HG02571 (cell line): Measurements from ENCODE around the gene NKD2.
"Not testable (repeated sequence)": the region's sequence is repeated elsewhere in the genome, so short reads cannot be mapped to it uniquely, and the experiment has no call there.

ENCODE experiments used
- ATAC-seq: cut with Tn5 transposase; IDR thresholded peaks from one replicate; pipeline ENCODE4 v1.9.1; 2021; ENCODE audit warnings: mild to moderate bottlenecking, moderate library complexity; ENCODE audit not compliant: unreplicated experiment

NKD2 gene

GRCh38 chr5:1012900-1013237 lies 4.3 kb downstream of the NKD2 start:
- no peak for ATAC-seq

DNA sequence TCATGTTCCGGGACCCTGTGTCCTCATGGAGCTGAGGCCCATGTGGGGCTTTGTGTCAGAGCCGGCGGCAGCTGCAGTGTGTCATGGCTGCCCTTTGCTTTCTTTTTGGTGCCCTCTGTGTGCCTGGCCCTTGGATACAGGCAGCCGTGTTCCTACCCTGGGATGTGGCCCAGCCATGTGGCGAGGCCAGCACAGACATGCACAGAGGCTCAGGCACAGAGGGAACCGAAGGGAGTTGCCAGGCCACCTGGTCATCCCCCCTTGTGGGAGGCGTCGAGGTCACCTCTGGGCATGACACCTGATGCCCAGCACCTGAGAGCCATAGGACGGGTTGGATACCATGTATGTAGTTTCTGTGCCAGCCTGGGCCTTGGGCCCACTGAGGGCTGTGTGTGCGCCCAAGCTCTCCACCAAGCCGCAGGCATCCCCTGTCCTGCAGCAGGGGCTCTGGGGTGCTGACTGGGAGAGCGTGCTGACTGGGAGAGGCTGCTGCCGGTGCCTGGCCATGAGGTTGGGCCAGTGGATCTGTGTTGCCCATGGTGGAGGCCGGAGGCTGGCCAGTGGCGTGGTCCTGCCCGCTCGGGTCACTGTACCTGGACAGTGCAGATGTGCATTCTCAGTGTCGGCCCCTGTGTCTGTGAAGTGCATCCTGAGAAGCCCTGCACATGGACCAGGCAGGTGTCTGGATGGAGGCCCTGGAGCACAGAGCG lies 4.8 kb downstream of the NKD2 start:
- no peak for ATAC-seq

GRCh38 chr5:1013948-1014301 lies 5.3 kb downstream of the NKD2 start:
- ATAC-seq = no peak

GRCh38 chr5:1014346-1014745 lies 5.7 kb downstream of the NKD2 start:
- ATAC-seq = no peak

DNA sequence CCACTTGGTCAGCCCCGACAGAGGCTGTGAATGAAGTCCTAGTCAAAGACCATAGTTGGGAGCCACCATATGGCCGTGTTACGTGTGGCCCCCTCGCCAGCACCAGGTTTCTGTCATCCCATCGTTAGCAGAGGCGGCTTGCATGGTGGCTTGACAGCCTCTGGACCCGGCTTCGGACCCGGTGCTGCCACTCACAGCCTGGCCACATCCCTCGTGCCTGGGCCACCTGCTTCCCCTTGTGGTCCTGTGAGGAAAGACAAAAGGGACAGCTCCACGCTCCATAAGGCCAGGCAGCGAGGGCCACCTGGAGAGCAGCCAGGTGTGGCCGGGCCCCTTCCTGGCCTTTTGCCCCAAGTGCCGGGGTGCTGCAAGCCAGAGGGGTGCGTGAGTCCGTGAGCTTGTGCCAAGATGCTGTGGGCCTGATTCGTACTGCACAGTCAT lies 6.2 kb downstream of the NKD2 start:
- ATAC-seq = no peak

- no peak for ATAC-seq
Observed at GRCh38 chr5:1015507-1015906, 6.9 kb downstream of the NKD2 start.

DNA sequence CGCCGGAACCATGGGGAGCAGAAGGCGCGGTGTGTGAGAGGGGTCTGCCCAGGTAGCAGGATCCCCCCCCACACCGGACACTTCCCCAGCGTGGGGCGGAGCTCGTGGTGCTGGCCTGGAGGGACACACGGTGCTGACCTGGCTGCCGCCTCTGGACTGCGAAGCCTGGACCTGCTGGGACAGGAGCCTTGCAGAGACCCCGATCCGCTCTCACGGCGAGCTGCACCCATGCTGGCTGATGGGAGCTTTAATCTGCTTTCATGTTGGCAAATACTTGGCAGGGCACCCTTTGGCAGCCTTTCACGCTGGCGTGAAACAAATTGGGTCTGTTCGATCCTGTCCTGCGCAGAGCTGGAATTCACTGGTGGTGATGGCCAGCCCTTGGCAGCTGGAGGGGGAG lies 7.4 kb downstream of the NKD2 start:
- no peak for ATAC-seq

DNA sequence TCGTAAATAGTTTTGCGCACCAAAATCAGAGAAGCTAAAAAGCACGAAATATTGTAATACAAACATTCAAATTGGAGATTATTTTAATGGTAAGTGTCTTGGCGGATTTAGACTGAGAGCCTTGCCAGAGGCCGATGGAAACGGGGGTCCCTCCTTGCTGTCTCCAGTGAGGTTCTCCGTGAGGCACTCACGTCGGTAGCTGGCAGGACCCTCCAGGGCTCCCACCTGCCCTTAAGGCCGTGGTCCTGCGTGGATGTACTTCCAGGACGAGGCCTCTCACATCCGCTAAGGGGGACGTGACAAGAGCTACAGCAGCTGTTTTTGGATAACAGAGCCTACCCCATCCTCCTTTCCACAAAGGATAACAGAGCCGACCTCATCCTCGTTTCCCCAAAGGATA lies 7.9 kb downstream of the NKD2 start:
- no peak for ATAC-seq

GRCh38 chr5:1017056-1017455 lies 8.5 kb downstream of the NKD2 start:
- ATAC-seq = no peak

GRCh38 chr5:1017691-1018455 lies 9.3 kb downstream of the NKD2 start:
- ATAC-seq = no peak

DNA sequence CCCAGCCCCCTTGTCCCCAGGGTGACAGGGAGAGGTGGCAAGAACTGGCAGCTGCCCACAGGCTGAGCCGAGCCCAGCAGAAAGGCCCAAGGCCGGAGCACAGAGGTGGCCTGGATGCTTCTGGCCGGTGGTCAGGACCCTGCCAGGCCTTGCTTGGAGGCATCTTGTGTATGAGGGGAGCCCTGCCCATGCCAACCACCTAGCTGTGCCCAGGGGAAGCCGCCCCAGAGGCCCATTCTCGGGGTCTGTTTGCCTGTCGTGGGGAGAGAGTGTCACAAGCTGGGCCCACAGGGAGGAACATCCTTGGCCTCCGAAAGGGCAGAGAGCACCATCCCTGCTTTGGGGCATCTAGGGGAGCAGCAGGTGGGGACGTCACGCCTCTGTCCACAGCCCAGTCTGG lies 10.0 kb downstream of the NKD2 start:
- ATAC-seq = no peak

- no peak for ATAC-seq
Observed at GRCh38 chr5:1019001-1019905, 10.7 kb downstream of the NKD2 start.

DNA sequence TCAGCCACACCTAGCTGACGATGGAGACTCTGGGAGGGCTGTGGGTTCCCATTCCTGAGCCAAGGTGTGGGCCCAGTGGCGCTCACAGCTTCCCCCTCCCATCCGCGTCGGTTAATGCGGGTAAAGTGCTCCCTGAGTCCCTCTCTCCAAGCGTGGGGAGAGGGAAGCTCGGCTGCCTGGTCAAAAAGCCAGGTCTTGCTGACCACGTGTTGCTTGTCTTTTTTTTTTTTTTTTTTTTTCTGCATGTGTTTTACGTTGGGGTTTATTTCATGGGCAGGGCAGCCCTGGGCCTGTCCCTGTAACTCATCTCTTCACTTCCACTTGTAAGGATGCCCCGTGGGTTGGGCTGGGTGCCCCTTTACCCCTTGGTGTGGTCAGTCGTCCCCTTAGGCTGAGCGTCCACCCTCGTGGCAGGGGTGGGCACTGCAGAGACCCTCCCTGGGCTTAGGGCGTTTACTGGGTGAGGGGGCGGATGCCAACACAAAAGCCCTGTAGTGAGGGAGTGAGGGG lies 11.9 kb downstream of the NKD2 start:
- no peak for ATAC-seq

DNA sequence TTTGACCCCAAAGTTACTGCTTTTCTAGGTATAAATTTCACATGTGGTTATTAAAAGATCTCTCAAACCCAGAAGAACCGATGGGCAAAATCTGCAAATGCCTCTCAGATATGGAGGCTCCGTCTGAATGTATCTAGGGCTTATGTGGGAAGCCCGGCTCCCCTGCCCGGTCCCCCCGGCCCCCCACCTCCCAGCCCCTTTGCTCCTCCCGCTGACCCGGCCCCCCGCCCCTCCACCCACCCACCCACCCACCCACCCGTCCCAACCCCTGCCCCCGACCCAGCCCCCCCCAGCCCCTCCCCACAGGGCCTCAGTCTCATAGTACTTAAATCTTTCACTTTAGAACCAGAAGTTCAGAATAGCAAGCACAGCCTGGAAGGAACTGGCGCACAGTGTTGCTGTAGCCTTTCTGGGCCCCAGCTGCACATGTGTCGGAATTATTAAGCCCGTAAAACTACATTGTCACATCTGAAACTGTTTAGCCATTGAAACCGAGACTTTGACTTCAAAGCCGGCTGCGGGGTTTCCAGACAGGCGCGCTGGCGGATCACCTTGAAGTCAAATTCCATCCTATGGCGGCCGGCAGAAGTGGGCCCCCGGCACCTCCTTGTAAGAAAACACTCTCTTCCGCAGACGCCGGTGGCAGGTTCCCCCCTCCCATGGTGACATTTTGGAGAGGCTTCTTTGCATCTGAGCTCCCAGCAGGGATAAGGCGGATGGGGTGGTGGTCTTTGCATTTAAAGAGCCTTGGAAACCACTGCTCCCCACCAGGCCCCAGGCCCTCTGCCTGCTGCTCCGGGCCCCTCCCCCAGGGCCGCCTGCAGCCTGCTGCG lies 12.8 kb downstream of the NKD2 start:
- no peak for ATAC-seq

- ATAC-seq = not testable (repeated sequence)
Observed at GRCh38 chr5:1021969-1022336, 13.4 kb downstream of the NKD2 start.

DNA sequence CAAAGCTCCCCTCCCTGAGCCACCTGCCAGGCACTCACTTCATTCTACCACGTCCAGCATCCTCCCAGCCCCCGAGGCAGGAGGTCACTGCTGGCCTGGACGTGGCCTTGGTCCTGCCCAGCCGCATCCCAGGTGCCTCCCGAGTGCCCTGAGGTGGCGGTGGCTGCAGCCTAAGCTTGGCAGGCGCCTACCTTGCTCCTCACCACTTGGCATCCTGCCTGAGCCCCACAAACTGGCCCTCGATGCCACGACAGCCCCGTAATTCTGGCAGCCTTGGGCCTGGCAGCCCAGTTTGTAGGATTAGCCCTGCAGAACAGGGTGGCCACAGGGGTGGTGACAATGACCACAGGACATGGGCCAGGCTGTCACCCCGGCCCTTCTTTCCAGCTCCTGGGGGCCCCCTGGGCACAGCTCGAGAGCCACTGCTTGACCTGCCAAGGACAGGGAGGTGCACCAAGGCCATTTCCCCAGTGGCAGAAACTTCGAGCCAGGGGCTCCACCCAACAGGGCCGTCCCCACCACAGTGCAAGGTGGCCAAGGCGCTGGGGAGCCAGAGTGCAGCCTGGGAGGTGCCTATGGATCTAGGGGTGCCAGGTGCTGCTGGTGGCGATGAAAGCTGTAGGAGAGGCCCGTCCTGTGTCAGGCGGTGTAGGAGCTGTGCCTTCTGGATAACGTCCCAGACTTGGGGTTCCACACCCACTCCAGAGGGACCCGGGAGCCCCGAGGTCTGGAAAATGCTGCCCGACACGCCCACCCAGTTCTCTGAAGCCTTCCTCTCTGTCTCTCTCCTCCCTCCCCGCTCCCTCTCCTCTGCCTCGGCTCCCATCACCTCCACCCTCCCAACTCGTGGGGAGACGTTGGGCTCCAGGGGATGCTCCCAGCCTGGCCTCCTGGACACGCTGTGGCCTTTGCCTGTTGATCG lies 18.4 kb downstream of the NKD2 start:
- no peak for ATAC-seq

- ATAC-seq = no peak
Observed at GRCh38 chr5:1027631-1028441, 19.2 kb downstream of the NKD2 start.

GRCh38 chr5:1028481-1029281 lies 20.1 kb downstream of the NKD2 start:
- ATAC-seq = no peak
